Aorta (tissue), 5 donors: ENCODE measurements around the gene PHACTR1. TPM values are rescaled to one million over a fixed set of nuclear protein-coding genes. Genes with fewer than 3 reads are reported as not detected.

Experiments
- ATAC-seq: fragments of 200-7000 bp; cut with Tn5 transposase; one replicate; pipeline ENCODE4 v1.9.1; 2022; ENCODE audit warnings: moderate library complexity; ENCODE audit not compliant: low FRiP score
- DNase-seq, 2 donors: peaks; one replicate each; pipeline ENCODE4 v3.0.0-alpha.2; 2020
- H3K27ac ChIP-seq, 2 donors: one replicate each; pipeline ENCODE4 v1.5.1; 2013; ENCODE audit warnings: low read length in 2 of 2, mild to moderate bottlenecking in 2 of 2, moderate library complexity in 2 of 2, control low read depth in 1 of 2, inconsistent platforms in 1 of 2, low read depth in 1 of 2
- H3K27me3 ChIP-seq, 2 donors: one replicate each; pipeline ENCODE4 v1.6.1; 2013; ENCODE audit warnings: control low read depth in 1 of 2, low read length in 1 of 2, mild to moderate bottlenecking in 1 of 2, moderate library complexity in 1 of 2; ENCODE audit not compliant: insufficient read depth in 2 of 2, control insufficient read depth in 1 of 2
- H3K36me3 ChIP-seq, 2 donors: one replicate each; pipeline ENCODE4 v1.6.1; 2013; ENCODE audit warnings: control low read depth in 1 of 2, low read length in 1 of 2, mild to moderate bottlenecking in 1 of 2; ENCODE audit not compliant: insufficient read depth in 2 of 2, control insufficient read depth in 1 of 2
- H3K4me1 ChIP-seq, 2 donors: one replicate each; pipeline ENCODE4 v1.6.1; 2013; ENCODE audit warnings: low read length in 2 of 2, control low read depth in 1 of 2, mild to moderate bottlenecking in 1 of 2, moderate library complexity in 1 of 2; ENCODE audit not compliant: insufficient read depth in 2 of 2, control insufficient read depth in 1 of 2
- H3K4me3 ChIP-seq, 2 donors: one replicate each; pipeline ENCODE4 v1.5.1; 2013; ENCODE audit warnings: low read length in 2 of 2, control low read depth in 1 of 2, mild to moderate bottlenecking in 1 of 2
- H3K9me3 ChIP-seq: one replicate; pipeline ENCODE4 v1.6.1; 2013; ENCODE audit warnings: mild to moderate bottlenecking, low read length; ENCODE audit not compliant: control insufficient read depth
- WGBS, 2 donors: extraction: QIAGEN DNeasy Blood & Tissue Kit; methylation state at CpG; one replicate each; pipeline ENCODE4 v1.1.7; 2013; 5-methylcytosine and 5-hydroxymethylcytosine counted together
- intact Hi-C, 2 donors: fragments of 100-400 bp; cut with DNase I; formaldehyde crosslinking; loops; one replicate each; pipeline versions ENCODE4 v1.14.2 to v1.15.0; 2022
- polyA plus RNA-seq, 2 donors: library from polyadenylated mRNA; stranded (reverse); fragments of 200-250 nt; gene quantifications; one replicate each; pipeline ENCODE4 v1.2.3, GENCODE V29; 2013
- total RNA-seq, 2 donors: library from RNA; stranded (reverse); fragmentation: NEBNext Ultra II Directional; extraction: Animal tissue kit (Norgen Biotek cat#: 25700); gene quantifications; one replicate each; pipeline ENCODE4 v1.2.1, GENCODE V29; 2021
- donor health status: healthy with polysubstance abuse.
- donor health status: Bipolar disorder and iron deficiency.
- donor health status: DM: no; HTN: no; CAD: no.
- donor health status: DM: no; HTN: no; CAD: no.
- donor health status: DM: yes; HTN: yes; CAD: no.

Gene PHACTR1
- total and polyA plus RNA-seq, 4 donors: 3.2 to 89.4 (median 20.1) TPM

DNA sequence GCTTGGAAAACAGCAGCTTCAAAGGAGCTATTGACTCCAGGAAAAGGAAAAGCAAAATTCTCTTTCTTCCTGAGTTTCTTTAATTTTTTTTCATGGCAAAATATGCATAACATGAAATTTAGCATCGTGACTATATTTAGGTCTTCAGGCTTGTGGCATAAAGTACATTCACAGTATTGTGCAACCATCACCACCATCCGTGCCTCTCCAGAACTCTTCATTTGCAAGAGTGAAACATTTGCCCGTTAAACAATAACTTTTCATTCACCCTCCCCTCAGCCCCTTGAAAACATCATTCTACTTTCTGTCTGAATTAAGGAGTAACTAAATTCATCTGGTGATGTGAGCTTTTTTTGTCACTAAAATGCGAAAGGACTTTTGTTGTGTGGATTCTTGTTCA lies 251.7 kb downstream of the PHACTR1 start:
- H3K27me3 ChIP-seq: no peaks in the 10 kb centered on the region
- no peaks in the 10 kb centered on the region for H3K9me3 ChIP-seq
- H3K4me1 ChIP-seq: peaks cover 0 to 8% of the 10 kb centered on the region in 2 donors
- ATAC-seq (no peak), DNase-seq (no peak)
- no peak overlapping the region for H3K4me3 ChIP-seq
- WGBS, 2 donors: 41 to 44% methylated on average over 4 of the region's 4 CpGs
- H3K27ac ChIP-seq: peak overlapping the region in 1 of 2 donors; percentile 92
- intact Hi-C loops: loop anchor here in 1 of 2 donors (5.0 to 10.0 kb wide), 2 partner anchors 39 to 107 kb away; no protein-coding TSS in a partner anchor
- no peaks in the 10 kb centered on the region for H3K36me3 ChIP-seq

DNA sequence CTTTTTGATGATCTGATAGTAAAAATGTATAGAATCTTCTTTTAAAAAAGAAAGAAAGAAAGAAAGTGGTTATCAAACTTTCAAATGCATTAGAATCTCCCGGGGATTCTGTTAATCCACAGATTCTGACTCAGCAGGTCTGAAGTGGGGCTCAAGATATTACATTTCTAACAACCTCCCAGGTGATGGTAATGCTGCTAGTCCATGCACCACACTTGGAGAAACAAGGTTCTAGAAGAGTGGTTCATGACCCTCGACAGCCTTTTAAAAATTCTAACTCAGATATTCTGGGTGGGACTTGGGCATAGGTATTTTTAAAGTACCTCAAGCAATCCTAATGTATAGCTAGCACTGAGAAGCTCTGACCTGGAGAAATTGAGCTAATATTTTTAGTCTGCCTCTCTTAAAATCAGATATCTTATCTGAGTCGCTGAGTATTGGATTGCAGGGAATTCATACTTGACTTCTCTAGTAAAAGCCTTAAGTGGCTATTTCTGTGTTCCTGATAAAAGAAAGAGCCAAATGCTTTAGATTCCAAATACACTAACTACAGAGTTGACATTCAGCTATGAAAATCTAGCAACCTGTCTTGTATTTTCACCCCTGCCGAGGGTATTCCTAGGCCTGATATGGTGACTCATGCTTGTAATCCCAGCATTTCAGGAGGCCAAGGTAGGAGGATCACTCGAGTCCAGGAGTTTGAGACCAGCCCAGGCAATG lies 252.4 kb downstream of the PHACTR1 start:
- 16 to 19% methylated on average over 5 of the region's 5 CpGs for WGBS, 2 donors
- no peak overlapping the region for H3K4me3 ChIP-seq

DNA sequence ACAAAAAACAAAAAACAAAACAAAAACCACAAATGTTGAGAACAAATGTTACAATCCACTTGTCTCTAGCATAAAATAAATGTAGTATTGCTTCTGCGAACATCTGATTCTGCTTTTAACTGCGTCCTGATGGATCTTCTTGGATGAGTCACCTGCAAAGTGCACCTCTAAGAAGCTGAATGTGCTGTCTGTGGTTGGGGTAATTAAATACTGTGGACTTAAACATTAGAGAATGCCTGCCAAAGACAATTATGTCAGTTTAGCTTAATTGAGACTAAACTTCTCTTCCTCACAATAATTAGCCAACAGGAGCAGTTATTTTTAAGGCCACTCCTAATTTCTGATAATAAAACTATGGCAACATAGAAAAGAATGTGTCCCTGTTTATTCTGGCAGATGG lies 253.4 kb downstream of the PHACTR1 start:
- ATAC-seq: no peak
- Histone ChIP-seq H3K4me3 (no peak overlapping the region), H3K36me3 (no peaks in the 10 kb centered on the region), H3K27ac (no peak overlapping the region), H3K4me1 (peaks cover 0 to 10% of the 10 kb centered on the region in 2 donors), H3K27me3 (no peaks in the 10 kb centered on the region), H3K9me3 (no peaks in the 10 kb centered on the region)
- WGBS, 2 donors: 91 to 96% methylated on average over 2 of the region's 2 CpGs
- intact Hi-C loops: loop anchor here (5.0 to 10.0 kb wide), 3 partner anchors 37 to 105 kb away; no protein-coding TSS in a partner anchor
- no peak for DNase-seq

More for the DNA sequence above, 252.4 kb downstream of the PHACTR1 start:
- H3K9me3 ChIP-seq: no peaks in the 10 kb centered on the region
- H3K4me1 ChIP-seq: peaks cover 0 to 10% of the 10 kb centered on the region in 2 donors
- no peaks in the 10 kb centered on the region for H3K36me3 ChIP-seq
- intact Hi-C loops: loop anchor here in 1 of 2 donors (5.0 to 10.0 kb wide), 2 partner anchors 38 to 106 kb away; no protein-coding TSS in a partner anchor
- no peak for DNase-seq
- no peak for ATAC-seq
- H3K27me3 ChIP-seq: no peaks in the 10 kb centered on the region
- H3K27ac ChIP-seq: peak overlapping the region in 1 of 2 donors; percentile 69

DNA sequence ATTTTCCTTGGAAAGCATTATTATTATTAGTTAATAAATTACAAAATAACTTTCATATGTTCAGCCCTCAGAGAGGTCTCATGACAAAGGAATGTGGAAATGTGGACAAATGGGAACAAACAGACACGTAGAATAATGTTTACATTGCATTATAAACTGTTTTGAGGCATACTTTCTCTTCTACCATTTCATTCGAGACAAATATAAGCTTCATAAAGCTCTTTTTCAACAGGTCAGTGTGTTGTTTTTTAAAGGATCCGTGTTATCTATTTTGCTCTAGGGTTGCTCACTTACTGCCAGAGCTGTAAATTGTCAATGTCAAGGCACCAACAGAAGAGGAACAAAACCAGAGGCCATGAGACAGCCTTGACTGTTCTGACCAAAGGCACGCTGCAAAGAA lies 256.8 kb downstream of the PHACTR1 start:
- no peaks in the 10 kb centered on the region for H3K27me3 ChIP-seq
- intact Hi-C loops: loop anchor here in 1 of 2 donors (5.0 kb wide), 1 partner anchor 39 kb away; no protein-coding TSS in a partner anchor
- H3K36me3 ChIP-seq: no peaks in the 10 kb centered on the region
- DNase-seq (no peak), ATAC-seq (no peak)
- H3K27ac ChIP-seq: no peak overlapping the region
- H3K9me3 ChIP-seq: no peaks in the 10 kb centered on the region
- no peak overlapping the region for H3K4me3 ChIP-seq
- peaks cover 3 to 11% of the 10 kb centered on the region in 2 donors for H3K4me1 ChIP-seq
- 23 to 32% methylated on average over 4 of the region's 4 CpGs for WGBS, 2 donors

DNA sequence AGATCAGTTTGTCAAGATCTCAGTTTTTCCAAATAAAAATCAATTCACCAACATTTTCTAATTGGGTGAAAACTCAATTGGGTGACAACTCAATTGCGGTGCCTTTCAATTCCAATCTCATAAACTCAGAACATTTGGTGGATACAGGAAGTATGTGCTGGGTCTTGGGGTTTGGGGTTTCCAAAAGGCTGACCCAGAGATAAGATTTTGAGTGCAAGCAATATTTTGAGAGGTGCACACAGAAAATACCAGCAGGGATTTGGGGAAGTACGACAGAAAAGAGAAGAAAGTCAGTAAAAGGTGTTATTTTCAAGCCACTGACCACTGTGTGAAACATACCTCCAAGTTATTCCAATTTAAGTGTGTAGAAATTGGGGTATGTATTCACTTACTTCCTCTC lies 258.0 kb downstream of the PHACTR1 start:
- WGBS, 2 donors: 89 to 98% methylated on average over 2 of the region's 2 CpGs
- intact Hi-C loops: loop anchor here in 1 of 2 donors (5.0 kb wide), 1 partner anchor 38 kb away; no protein-coding TSS in a partner anchor
- no peak overlapping the region for H3K4me3 ChIP-seq

DNA sequence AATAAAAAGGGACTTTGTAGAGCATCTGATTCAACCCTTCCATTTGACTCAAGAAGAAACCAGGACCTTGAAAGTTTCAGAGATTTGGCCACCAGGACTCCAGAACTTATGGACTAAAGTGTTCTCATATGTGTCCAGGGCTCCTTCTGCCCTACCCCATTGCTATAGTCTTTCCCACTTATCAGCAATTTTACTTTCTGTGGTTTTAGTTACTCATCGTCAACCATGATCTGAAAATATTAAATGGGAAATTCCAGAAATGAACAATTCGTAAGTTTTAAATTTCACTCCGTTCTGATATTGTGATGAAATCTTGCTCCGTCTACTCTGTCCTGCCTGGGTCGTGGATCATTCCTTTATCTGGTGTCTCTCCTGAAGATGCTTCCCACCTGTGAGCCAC lies 259.8 kb downstream of the PHACTR1 start:
- H3K27ac ChIP-seq: no peak overlapping the region
- DNase-seq (no peak), ATAC-seq (no peak)
- no peaks in the 10 kb centered on the region for H3K9me3 ChIP-seq
- 90 to 95% methylated on average over 5 of the region's 5 CpGs for WGBS, 2 donors
- H3K4me1 ChIP-seq: peaks cover 3 to 6% of the 10 kb centered on the region in 2 donors
- H3K27me3 ChIP-seq: no peaks in the 10 kb centered on the region
- H3K4me3 ChIP-seq: no peak overlapping the region
- intact Hi-C loops: no loop called here
- H3K36me3 ChIP-seq: peaks cover 0 to 2% of the 10 kb centered on the region in 2 donors

More for the DNA sequence above, 258.0 kb downstream of the PHACTR1 start:
- no peak for ATAC-seq
- Histone ChIP-seq H3K9me3 (no peaks in the 10 kb centered on the region), H3K36me3 (peaks cover 0 to 2% of the 10 kb centered on the region in 2 donors), H3K4me1 (peaks cover 3 to 8% of the 10 kb centered on the region in 2 donors), H3K27ac (no peak overlapping the region), H3K27me3 (no peaks in the 10 kb centered on the region)
- no peak for DNase-seq

DNA sequence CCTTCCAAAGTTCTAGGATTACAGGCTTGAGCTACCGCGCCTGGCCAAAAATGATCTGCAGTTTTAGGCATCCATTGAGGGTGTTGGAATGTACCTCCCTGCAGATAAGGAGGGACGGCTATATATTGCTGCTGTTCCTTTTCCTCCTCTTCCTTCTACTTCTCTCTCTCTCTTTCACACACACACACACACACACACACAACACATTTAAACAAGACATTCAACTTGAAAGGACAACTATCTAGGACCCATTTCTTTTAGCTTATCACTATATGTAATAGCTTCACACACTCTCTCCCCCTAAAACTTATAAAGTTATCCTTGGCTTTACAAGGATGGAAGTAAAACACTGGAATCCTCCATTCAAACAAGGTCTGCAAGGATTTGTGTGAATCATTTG lies 260.6 kb downstream of the PHACTR1 start:
- Histone ChIP-seq H3K36me3 (peaks cover 0 to 2% of the 10 kb centered on the region in 2 donors), H3K4me1 (peaks cover 3 to 6% of the 10 kb centered on the region in 2 donors), H3K27me3 (no peaks in the 10 kb centered on the region), H3K4me3 (no peak overlapping the region), H3K27ac (no peak overlapping the region), H3K9me3 (no peaks in the 10 kb centered on the region)
- 19 to 27% methylated on average over 3 of the region's 3 CpGs for WGBS, 2 donors
- DNase-seq: no peak
- intact Hi-C loops: no loop called here
- ATAC-seq: no peak

DNA sequence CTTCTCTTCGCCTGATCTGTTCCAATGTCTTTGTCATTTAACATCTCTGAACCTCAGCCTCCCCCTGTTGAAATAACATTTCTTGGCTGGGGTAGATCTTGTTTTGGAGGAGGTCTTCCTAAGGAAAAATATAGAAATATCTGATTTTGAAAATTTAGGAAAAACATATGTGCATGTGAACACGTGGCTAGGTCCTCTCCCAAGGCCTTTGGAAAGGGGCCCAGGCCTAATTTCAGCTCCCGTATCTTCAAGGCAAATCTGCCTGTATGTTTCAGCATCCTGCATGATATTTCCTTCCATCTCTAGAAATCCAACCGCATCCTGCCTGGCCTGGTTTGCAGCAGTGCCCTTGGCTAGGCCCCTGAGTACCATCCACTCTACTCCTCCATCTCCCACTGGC lies 261.2 kb downstream of the PHACTR1 start:
- intact Hi-C loops: no loop called here
- Histone ChIP-seq H3K27ac (no peak overlapping the region), H3K27me3 (no peaks in the 10 kb centered on the region), H3K4me3 (no peak overlapping the region), H3K36me3 (peaks cover 0 to 2% of the 10 kb centered on the region in 2 donors), H3K4me1 (peaks cover 3 to 6% of the 10 kb centered on the region in 2 donors), H3K9me3 (no peaks in the 10 kb centered on the region)
- DNase-seq (no peak), ATAC-seq (no peak)
- WGBS, 2 donors: 57 to 58% methylated on average over 4 of the region's 4 CpGs

DNA sequence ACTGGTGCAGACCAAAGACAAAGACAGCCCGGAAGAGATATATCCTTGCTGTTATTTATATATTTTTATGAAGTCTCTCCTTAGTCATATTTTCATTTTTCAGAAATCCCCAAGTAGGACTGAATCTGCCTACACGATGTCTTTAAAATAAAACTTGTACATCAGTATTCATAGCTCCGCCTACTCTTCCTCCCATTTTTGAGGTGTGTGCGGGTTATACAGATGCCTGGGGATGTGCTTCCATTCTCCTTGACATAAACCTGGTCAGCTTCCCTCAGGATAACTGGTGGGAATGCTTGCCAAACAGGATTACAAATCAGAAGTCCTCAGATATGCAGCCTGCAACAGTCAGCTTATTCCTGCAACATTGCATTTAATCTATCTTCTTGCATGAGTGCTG lies 264.2 kb downstream of the PHACTR1 start:
- Histone ChIP-seq H3K4me3 (no peak overlapping the region), H3K9me3 (no peaks in the 10 kb centered on the region), H3K27me3 (no peaks in the 10 kb centered on the region), H3K4me1 (peaks cover 4 to 6% of the 10 kb centered on the region in 2 donors), H3K36me3 (peaks cover 0 to 2% of the 10 kb centered on the region in 2 donors), H3K27ac (no peak overlapping the region)
- DNase-seq: no peak
- intact Hi-C loops: no loop called here
- ATAC-seq: no peak
- 84 to 88% methylated on average over 4 of the region's 4 CpGs for WGBS, 2 donors
